ENCODE measurements around the gene PHYKPL.

DNA sequence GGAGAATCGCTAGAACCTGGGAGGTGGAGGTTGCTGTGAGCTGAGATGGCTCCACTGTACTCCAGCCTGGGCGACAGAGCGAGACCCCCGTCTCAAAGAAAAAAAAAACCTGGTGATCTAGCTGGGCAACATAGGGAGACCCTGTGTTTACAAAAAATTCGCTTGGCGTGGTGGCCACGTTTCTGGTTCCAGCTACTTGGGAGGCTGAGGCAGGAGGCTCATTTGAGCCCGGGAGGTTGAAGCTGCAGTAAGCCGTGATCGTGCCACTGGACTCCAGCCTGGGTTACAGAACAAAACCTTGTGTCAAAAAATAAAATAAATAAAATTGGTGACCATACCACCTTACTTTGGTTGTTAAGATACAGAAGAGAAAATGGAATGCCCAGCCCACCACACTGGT is 30.1 kb downstream of the PHYKPL start:
- TF ChIP-seq, protein P1, sequence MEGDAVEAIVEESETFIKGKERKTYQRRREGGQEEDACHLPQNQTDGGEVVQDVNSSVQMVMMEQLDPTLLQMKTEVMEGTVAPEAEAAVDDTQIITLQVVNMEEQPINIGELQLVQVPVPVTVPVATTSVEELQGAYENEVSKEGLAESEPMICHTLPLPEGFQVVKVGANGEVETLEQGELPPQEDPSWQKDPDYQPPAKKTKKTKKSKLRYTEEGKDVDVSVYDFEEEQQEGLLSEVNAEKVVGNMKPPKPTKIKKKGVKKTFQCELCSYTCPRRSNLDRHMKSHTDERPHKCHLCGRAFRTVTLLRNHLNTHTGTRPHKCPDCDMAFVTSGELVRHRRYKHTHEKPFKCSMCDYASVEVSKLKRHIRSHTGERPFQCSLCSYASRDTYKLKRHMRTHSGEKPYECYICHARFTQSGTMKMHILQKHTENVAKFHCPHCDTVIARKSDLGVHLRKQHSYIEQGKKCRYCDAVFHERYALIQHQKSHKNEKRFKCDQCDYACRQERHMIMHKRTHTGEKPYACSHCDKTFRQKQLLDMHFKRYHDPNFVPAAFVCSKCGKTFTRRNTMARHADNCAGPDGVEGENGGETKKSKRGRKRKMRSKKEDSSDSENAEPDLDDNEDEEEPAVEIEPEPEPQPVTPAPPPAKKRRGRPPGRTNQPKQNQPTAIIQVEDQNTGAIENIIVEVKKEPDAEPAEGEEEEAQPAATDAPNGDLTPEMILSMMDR (conservative IDR thresholded peaks at IDR 0.05; ENCODE audit: low read depth, low read length): no peak
- TF ChIP-seq RCOR1 (IDR thresholded peaks at IDR 0.05; ENCODE audit: insufficient replicate concordance, low read length): no peak

All from IMR-90 (cell line).